IPS-NIHi7 (cell line): ENCODE results near the gene AP1B1.
A peak's percentile ranks its signal among the peaks of the same experiment; 100 is the strongest.

Experiments used
- DNase-seq: peaks from one replicate; pipeline ENCODE4 v3.0.0; 2012; ENCODE audit warnings: mixed read lengths; ENCODE audit errors: extremely low spot score

Gene AP1B1

DNA sequence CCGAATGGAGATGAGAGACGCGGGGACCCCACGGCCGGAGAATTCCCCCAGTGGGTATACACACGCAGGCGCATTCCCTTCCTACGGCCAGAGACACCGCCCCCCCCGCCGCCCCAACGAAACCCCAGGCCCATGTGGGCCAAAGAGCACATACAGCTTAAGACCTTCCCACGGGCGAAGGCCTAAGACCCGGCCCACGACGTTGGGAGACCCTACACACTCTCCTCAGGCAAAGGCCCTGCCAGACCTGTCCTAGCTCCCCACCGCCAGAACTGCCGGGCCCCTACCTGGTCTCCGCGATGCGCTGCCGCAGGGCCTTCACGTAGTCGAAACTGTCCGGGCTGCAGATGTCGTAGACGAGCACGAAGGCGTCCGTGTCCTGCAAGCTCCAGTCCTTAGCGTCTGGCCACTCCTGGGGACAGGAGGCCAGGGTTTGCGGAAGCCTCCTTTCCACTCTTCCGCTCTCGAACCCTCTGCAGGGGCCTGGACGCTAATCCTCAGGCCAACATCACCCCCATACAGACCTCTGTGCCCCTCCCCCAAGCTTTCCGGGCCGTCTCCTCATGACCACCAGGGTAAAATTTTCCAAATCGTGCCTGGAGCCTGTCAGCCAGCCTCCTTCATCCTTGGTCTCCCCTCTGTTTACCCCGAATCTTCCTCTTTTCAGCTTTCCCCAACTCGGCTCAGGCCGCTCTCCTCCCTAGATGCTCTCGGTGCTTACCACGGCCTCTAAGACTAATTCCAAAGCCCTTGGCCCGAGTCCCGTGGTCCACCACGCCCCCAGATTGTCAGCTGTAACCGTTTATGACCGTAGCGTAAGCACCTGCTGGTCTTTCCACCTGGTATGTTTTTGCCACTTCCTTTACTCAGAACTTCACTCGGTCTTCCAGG, 74.5 kb downstream of the AP1B1 start:
- no peak for DNase-seq

DNA sequence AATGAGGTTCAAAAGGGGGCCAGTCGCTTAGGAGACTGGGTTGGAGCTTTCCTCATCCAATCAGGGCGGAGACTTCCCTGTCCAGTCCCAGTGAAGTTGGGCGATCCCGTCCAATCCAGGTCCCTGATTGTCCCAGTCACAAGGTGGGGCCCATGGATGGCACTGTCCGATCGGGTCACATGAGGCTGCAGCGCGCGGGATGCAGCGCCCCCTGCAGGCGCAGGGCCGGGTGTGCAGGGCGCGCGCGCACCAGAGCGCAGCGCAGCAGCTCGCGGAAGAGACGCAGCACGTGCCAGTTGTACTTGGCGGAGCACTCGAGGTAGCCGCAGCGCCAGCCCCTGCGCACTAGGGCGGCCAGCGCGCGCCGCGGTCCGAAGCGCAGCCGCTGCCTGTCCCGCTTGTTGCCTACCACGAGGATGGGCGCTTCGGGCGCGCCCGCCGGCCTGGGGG, 75.2 kb downstream of the AP1B1 start:
- DNase-seq = peak; percentile 91

DNA sequence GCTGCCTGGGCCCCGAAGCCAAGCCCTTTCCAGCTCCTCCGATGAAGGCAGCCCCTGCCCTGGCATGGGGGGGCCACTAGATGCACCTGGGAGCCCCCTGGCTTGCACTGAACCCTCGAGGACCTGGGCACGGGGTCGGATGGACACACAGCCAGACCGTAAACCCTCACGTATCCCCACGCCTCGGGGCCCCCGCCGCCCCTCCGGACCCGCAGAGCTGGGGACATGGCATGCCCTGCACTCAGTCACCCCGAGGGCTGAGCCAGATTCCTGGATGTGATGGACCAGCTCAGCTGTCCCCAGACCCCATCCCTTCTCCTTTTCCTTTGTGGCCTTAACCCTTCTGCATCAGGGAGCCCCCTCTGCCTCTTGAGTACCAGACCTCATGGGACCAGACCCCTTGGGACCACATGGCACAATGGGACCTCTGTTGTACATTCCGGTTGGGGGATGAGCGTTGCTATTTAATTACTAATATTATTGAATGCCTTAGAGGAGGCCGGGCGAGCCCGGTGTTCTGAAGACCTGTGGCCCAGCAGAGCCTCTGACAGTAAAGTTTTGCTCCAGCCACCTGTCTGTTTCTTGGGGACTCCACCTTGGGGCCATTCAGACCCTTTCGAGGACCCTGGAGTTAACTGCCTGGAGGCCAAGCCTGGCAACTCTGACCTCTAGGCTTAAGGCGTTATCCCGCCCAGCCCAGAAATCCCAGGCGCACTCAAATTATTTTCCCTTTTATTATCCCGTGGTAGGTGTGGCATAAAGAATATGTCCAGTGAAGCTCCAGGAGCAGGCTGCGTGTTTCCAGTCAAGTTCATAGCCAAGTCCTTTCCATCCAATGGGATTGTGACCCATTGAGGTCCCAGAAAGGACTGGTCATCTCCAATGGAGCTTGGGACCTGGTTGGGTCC, 75.9 kb downstream of the AP1B1 start:
- no peak for DNase-seq

DNA sequence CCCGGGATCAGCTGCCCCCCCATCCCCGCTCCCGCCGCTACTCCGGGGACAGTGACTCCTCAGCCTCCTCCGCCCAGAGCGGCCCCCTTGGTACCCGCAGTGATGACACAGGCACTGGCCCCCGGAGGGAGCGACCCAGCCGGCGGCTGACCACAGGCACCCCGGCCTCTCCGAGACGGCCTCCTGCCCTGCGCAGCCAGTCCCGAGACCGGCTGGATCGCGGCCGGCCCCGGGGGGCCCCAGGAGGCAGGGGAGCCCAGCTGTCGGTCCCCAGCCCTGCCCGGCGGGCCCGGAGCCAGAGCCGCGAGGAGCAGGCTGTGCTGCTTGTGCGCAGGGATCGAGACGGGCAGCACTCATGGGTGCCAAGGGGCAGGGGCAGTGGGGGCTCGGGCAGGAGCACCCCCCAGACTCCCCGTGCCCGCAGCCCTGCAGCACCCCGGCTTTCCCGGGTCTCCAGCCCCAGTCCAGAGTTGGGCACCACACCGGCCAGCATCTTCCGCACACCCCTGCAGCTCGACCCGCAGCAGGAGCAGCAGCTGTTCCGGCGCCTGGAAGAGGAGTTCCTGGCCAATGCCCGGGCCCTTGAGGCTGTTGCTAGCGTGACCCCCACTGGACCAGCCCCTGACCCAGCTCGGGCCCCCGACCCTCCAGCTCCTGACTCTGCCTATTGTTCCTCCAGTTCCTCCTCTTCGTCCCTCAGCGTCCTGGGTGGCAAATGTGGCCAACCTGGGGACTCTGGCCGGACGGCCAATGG, 76.7 kb downstream of the AP1B1 start:
- DNase-seq = no peak

DNA sequence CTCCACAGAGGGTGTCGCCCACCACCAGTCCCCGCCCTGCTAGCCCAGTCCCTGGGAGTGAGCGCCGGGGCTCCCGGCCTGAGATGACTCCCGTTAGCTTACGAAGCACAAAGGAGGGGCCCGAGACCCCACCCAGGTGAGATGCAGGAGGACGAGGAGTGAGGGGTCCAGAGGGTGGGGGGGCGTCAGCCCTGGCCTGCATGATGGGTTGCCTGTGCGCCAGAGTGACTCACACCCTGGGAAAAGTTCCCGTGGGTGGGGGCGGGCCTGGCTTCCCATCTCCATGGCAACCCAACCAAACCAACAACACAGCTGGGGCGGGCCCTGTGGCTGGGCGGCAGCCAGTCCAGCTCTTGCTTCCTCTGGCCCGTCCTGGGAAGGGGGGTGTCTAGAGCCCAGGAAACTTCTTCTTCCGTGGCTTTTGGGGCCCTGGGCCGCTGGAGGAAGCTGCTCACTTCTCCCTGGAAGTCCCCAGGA, 77.5 kb downstream of the AP1B1 start:
- peak; percentile 85 for DNase-seq

DNA sequence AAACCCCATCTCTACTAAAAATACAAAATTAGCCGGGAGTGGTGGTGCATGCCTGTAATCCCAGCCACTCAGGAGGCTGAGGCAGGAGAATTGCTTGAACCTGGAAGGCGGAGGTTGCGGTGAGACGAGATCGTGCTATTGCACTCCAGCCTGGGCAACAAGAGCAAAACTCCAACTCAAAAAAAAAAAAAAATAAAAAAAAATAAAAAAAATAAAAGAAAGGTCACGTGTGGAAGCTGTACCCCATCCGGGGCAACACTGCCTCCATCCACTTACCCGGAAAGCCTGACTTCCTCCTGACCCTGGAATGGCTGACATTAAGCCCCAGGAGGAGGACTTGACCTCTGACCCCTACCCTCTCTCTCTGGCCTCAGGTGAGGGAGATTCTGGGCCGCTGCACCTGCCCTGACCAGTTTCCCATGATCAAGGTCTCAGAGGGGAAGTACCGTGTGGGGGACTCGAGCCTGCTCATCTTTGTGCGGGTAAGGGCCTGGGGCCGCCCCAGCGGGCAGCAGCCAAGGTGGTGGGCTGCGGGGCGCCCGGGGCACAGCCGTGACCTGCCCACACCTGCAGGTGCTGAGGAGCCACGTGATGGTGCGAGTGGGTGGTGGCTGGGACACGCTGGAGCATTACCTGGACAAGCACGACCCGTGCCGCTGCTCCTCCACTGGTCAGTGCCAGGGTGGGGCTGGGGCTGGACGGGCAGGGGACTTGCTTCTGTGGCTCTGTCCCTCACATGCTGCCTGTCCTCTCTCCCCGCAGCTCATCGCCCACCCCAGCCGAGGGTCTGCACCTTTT, 78.1 kb downstream of the AP1B1 start:
- no peak for DNase-seq

DNA sequence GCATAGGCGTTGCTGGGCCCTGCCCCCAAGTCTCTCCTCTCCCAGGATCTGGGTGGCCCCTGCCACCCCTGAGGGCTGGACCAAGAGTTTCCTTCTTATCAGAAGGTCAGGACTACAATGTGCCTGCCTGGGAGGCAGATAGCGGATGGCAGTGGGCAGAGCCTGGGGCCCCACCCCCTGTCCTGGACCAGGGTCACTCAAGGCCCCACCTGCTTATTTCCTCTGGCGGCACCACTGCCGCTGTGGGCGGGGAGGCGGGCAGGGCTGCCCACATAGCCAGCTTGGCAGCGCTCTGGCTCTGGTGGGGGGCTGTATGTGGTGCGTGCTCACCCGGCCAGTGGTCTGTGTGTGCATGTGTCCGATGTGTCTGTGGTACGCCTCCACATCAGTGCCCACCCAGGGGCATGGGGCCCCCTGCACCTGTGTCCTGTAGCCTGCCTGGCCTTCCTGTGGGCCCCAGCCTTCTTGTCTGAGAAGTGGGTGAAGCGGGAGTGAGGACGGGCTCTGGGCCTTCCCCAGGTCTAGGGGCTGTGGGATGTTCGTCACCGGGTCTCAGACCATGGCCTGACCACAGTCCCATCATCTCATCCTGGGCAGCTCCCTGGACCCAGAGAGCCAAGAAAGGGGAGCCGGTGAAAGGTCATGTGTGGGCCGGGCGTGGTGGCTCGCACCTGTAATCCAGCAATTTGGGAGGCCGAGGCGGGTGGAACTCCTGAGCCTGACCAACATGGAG, 78.9 kb downstream of the AP1B1 start:
- DNase-seq = no peak

DNA sequence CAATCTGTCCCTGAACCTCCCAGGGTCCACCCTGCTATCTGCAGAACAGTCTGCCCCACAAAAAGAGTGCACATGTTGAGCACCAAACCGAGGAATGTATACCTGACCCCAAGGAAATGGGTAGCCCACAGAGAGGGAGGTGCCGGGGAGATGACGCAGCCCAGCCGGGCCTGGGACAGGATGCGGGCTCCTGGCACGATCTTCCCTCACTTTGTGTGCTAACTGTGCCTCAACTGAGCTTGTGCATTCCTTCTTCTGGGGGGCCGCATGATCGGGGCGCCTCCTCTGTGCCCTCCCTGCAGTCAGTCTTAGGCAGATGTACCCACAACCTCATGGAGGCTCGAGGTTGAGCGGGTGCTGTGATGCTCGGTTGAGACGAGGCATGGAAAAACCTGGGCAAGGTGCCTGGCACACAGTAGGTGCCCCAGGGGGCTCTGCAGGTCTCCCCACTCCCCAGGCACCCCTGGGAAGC, 79.5 kb downstream of the AP1B1 start:
- no peak for DNase-seq

DNA sequence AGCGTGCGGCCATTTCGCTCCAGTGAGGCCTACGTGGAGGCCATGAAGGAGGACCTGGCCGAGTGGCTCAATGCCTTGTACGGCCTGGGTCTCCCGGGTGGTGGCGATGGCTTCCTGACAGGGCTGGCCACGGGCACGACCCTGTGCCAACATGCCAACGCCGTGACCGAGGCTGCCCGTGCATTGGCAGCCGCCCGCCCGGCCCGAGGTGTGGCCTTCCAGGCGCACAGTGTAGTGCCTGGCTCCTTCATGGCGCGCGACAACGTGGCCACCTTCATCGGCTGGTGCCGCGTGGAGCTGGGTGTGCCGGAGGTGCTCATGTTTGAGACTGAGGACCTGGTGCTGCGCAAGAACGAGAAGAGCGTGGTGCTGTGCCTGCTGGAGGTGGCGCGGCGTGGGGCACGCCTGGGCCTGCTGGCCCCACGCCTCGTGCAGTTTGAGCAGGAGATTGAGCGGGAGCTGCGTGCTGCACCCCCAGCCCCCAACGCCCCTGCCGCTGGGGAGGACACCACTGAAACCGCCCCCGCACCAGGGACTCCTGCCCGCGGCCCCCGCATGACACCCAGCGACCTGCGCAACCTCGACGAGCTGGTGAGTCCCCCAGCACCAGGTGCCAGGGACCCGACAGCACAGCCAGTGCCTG, 80.1 kb downstream of the AP1B1 start:
- no peak for DNase-seq

DNA sequence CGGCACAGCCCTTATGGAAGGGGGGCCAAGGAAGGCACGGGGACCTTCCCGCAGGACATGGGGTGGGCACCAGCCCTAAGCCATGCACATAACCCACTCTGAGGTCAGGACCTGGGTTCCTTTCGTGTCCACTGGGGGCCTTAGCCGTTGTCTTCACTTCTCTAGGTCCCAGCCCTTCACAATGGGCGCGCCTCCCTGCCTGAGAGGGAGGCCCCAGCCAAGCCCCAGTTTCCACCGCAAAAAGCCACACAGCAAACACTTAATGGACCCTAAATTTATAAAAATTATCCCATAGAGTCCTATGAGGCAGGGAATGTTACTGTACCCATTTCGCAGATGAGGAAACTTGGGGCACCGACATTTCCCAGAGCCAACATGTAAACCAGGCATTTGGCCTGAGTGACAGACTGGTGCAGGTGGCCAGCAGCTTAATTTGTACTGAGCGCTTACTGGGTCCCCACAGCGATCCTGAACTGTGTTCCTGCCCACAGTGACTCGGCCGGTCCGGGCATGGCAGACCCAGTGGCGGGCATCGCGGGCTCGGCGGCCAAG, 80.7 kb downstream of the AP1B1 start:
- DNase-seq = no peak

DNA sequence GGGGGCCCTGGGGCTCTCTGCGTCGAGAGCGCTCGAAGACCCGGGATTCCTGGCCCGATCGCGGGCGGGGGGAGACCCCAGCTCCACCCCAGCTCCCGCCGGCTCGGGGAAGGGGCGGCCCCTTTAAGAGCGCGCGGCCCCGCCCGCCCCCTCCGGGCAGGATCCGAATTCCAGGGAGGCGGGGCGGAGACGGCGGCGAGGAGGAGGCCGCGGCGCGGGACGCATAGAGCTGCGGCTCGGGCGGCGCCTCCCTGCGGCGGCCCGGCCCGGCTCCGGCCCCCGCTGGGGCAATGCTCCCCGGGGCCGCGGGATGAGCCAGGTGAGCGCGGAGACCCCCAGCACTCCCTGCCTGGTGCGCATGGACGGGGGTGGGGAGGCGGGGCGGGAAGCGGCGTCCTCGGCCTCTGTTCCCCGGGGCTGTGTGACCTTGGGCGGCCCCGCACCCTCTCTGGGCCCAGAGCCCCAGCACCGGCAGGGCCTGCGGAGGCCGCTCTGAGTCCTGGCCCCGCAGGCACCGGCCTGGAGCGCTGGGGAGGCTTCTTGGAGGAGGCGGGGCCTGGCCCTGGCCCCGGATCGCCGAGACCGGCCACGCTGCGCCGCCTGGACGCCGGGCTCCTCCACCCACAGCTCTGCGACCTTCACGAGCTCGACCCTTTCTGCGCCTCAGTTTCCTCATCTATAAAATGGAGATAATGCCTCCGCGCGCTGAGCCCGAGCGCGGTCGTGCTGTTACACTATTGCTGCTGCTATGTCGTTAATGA, 81.4 kb downstream of the AP1B1 start:
- peak; percentile 87 for DNase-seq

DNA sequence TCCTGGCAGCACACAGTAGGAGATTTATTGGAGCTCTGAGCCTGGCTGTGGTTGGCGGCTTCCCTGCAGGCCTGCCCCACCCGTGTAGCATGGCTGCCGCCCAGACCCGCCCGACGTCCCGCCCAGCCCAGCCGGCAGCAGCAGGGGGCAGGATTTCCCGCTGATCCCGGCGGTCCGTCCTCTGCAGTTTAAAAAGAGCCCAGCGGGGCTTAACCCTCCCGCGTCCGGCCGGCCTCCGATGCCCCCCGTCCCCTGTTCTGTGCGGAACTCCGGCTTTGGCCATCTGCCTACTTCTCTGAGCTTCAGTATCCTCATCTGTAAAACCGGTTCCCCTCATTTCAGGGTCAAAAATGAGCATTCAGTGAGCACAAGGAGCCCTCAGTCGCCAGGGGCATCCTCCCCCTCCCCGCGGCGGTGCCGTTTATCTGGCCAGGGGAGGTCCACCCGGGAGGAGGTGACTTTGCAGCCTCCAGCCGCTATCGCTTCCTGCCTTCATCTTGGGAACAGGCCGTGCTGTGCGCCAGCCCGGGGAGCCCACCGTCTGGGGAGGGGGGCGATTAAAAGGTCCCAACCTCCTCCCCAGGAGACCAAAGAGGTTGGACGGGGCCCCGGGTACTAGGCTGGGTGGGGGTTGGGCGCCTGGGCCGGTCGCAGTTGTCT, 82.1 kb downstream of the AP1B1 start, which contains the start of gene GAS2L1:
TSS of gene GAS2L1 (plus strand) at position 476 of the 660 bp plus-strand sequence. CDS start 1,456 bp downstream, outside the sequence.
- DNase-seq = peak; percentile 69

DNA sequence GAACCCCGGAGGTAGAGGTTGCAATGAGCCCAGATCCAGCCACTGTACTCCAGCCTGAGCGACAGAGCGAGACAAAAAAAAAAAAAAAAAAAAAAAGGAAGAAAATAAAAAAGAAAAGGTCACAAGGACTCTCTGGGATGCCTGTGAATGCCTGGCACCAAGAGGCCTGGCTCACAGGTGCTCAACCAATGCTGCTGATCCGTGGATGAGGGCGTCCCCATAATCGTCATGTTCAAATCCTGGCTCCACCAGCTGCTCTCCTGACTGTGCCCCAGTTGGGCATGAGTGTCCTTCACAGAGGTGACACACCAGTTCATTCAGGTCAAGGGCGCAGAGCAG, 82.6 kb downstream of the AP1B1 start:
- no peak for DNase-seq

DNA sequence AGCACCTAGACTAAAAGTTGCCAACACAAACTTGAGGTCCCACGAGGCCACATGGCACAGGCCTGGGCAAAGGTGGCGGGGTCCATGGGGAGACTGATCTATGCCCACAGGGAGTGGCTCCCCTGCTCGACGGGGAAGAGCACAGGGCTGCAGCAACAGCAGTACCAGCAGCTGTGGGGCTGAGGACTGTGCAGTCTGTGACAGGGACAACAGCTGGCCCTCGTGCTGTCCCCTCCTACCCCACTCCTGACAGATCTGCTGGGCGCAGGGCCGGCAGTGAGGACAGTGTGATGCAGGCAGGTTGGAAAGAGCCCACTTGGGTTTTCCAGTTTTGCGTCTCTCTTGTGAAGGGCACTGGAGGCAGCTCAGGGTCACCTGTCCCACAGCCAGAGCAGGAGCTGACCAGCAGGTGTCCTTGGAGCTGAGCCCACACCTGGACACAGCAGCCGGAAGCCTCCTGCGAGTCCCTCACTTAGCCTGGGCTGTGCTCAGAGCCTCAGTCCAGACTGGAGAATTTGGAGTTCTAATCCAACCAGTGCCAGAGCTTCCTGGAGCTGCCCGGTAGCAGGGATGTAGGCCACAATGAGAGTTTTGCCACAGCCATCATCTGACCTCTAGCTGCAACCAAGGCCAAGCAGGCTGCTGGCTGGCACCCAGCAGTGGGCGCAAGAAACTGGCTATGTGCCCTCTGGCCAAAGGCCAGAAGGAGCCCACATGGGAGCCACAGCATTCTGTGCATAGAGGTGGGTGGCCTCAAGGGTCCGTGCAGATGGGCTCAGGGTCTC, 85.5 kb downstream of the AP1B1 start:
- DNase-seq = no peak

DNA sequence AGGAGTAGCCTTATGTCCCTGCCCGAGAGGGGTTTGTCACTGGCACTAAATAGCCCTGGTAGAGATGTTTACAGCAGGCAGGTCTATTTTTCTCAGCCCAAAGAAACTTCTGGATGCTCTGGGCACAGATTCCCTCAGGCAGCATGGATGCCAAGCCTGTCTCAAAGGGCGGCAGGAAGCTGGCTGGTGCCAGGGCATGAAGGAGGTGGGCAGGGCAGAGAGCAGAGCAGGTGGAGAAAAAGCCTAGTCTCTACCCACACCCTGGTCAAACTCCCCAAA, 86.0 kb downstream of the AP1B1 start:
- no peak for DNase-seq

DNA sequence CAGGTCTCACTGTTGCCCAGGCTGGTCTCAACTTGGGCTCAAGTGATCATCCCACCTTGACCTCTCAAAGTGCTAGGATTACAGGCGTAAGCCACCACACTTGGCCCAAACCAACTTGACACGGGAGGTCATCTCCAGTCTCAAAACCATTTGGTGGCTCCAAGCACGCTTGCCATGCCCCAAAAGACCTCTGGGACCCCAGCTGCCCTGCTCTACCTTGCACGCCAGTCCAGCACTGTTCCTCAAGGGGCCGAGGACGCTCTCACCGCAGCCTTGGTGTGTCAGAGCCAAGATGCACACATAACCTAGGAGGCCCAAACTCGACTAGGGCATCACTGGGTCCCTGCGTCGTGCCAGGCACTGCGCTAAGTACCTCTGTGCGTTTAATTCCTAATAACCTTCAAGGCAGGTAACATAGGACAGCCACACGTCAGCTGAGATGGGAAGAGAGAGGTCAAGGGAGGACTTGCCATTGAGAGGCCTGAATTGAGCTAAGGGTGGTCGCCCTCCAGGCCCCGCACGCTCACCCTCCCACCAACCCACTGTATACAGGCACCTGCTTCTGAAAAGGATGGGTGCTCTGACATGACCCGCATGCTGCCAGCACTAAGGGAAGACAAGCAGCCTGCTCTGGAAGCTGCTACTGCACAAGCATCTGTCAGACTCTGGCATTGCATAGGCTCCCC, 86.5 kb downstream of the AP1B1 start:
- no peak for DNase-seq
